ENCODE data around the gene FAM236C. TPM values are rescaled to one million over a fixed set of nuclear protein-coding genes. Genes with fewer than 3 reads are reported as not detected.
"Not testable (repeated sequence)": the region's sequence is repeated elsewhere in the genome, so short reads cannot be mapped to it uniquely, and the experiment has no call there.

The FAM236C gene
- total and polyA plus RNA-seq, 2 donors (not counting 1 experiment from before 2014, with no cell fraction given): not detected

- not testable (repeated sequence) for H3K4me3 ChIP-seq (replicated peaks in 1 of 4; ENCODE audit: control extremely low read depth in 1 of 4, insufficient read depth in 1 of 4, low read depth in 3 of 4, low read length in 4 of 4); H3K27ac ChIP-seq (ENCODE audit: insufficient read depth, low read length); DNase-seq (ENCODE audit: low read depth in 2 of 2); H3K4me2 ChIP-seq (ENCODE audit: extremely low read depth, insufficient read depth, low read length); H3K36me3 ChIP-seq (ENCODE audit: control insufficient read depth, insufficient read depth, low read length); H3K9ac ChIP-seq (ENCODE audit: insufficient read depth, low read length); H3K9me3 ChIP-seq (ENCODE audit: control insufficient read depth, insufficient read depth, low read depth, low read length); H3K27me3 ChIP-seq (ENCODE audit: control insufficient read depth, insufficient read depth, low read length); H2AFZ ChIP-seq (ENCODE audit: low read length); H4K20me1 ChIP-seq (ENCODE audit: control insufficient read depth, extremely low read depth, insufficient read depth, low read length); H3K79me2 ChIP-seq (ENCODE audit: control insufficient read depth, insufficient read depth, low read length); H3K4me1 ChIP-seq (ENCODE audit: control insufficient read depth, extremely low read depth, insufficient read depth, low read length)
Measured at GRCh38 chrX:72937906-72938305, 25.5 kb downstream of the FAM236C start, which contains the start of gene FAM236A. FAM236A (plus strand) TSS chrX:72938206; CDS start chrX:72938263, 57 bp downstream.

DNA sequence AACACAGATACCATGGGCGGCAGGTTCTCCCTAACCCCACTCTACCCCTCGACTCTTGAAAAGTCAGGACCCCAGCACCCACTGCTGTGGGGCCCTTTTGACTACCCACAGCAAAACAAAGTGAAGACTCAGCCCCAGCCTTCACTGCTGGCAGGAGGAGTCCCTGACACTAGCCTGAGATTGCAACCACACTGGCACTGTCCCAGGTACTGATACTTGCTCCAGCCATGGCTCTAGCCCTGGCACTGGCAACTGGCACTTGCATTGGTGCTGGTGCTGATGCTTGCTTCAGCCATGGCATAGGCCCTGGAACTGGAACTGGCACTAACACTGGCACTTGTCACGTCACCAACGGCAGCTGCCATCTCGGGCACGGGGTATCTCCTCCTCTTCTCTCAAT is 29.9 kb downstream of the FAM236C start:
- H3K36me3 ChIP-seq (ENCODE audit: control insufficient read depth, insufficient read depth, low read length); H3K4me2 ChIP-seq (ENCODE audit: extremely low read depth, insufficient read depth, low read length); H3K4me3 ChIP-seq (replicated peaks in 1 of 4; ENCODE audit: control extremely low read depth in 1 of 4, insufficient read depth in 1 of 4, low read depth in 3 of 4, low read length in 4 of 4); H3K4me1 ChIP-seq (ENCODE audit: control insufficient read depth, extremely low read depth, insufficient read depth, low read length); H3K9me3 ChIP-seq (ENCODE audit: control insufficient read depth, insufficient read depth, low read depth, low read length); H3K79me2 ChIP-seq (ENCODE audit: control insufficient read depth, insufficient read depth, low read length); H3K27ac ChIP-seq (ENCODE audit: insufficient read depth, low read length); H2AFZ ChIP-seq (ENCODE audit: low read length); H3K9ac ChIP-seq (ENCODE audit: insufficient read depth, low read length); DNase-seq (ENCODE audit: low read depth in 2 of 2); H3K27me3 ChIP-seq (ENCODE audit: control insufficient read depth, insufficient read depth, low read length); H4K20me1 ChIP-seq (ENCODE audit: control insufficient read depth, extremely low read depth, insufficient read depth, low read length): not testable (repeated sequence)

- H3K4me1 ChIP-seq (ENCODE audit: control insufficient read depth, extremely low read depth, insufficient read depth, low read length); DNase-seq (ENCODE audit: low read depth in 2 of 2); H3K27me3 ChIP-seq (ENCODE audit: control insufficient read depth, insufficient read depth, low read length); H3K9me3 ChIP-seq (ENCODE audit: control insufficient read depth, insufficient read depth, low read depth, low read length); H4K20me1 ChIP-seq (ENCODE audit: control insufficient read depth, extremely low read depth, insufficient read depth, low read length); H3K27ac ChIP-seq (ENCODE audit: insufficient read depth, low read length); H2AFZ ChIP-seq (ENCODE audit: low read length); H3K4me2 ChIP-seq (ENCODE audit: extremely low read depth, insufficient read depth, low read length); H3K79me2 ChIP-seq (ENCODE audit: control insufficient read depth, insufficient read depth, low read length); H3K4me3 ChIP-seq (replicated peaks in 1 of 4; ENCODE audit: control extremely low read depth in 1 of 4, insufficient read depth in 1 of 4, low read depth in 3 of 4, low read length in 4 of 4); H3K36me3 ChIP-seq (ENCODE audit: control insufficient read depth, insufficient read depth, low read length); H3K9ac ChIP-seq (ENCODE audit: insufficient read depth, low read length): not testable (repeated sequence)
Measured at GRCh38 chrX:72943035-72943818, 30.8 kb downstream of the FAM236C start.

DNA sequence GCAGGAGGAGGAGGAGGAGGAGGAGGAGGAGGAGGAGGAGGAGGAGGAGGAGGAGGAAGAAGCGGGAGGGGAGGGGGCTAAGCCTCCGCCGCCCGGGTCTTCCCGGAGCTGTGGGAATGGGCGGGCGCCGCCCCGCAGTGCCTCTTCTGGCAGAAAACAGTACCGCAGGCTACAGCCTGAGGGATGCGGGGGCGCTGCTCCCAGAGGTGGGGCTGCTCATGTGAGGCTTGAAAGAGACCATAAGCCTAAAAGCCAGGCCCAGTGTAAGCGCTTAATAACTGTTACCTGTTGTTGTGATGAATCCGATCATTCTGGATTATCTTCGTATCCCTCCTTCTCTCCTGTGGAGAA is 31.4 kb downstream of the FAM236C start, which contains the start of gene DMRTC1:
TSS of gene DMRTC1 (minus strand) at position 19 of the 351 bp plus-strand sequence. CDS start 68,143 bp downstream, outside the sequence.
- not testable (repeated sequence) for H3K4me1 ChIP-seq (ENCODE audit: control insufficient read depth, extremely low read depth, insufficient read depth, low read length); H3K9ac ChIP-seq (ENCODE audit: insufficient read depth, low read length); H3K27me3 ChIP-seq (ENCODE audit: control insufficient read depth, insufficient read depth, low read length); H3K9me3 ChIP-seq (ENCODE audit: control insufficient read depth, insufficient read depth, low read depth, low read length); H3K79me2 ChIP-seq (ENCODE audit: control insufficient read depth, insufficient read depth, low read length); H3K4me2 ChIP-seq (ENCODE audit: extremely low read depth, insufficient read depth, low read length); H4K20me1 ChIP-seq (ENCODE audit: control insufficient read depth, extremely low read depth, insufficient read depth, low read length); DNase-seq (ENCODE audit: low read depth in 2 of 2); H3K4me3 ChIP-seq (replicated peaks in 1 of 4; ENCODE audit: control extremely low read depth in 1 of 4, insufficient read depth in 1 of 4, low read depth in 3 of 4, low read length in 4 of 4); H2AFZ ChIP-seq (ENCODE audit: low read length); H3K27ac ChIP-seq (ENCODE audit: insufficient read depth, low read length); H3K36me3 ChIP-seq (ENCODE audit: control insufficient read depth, insufficient read depth, low read length)

DNA sequence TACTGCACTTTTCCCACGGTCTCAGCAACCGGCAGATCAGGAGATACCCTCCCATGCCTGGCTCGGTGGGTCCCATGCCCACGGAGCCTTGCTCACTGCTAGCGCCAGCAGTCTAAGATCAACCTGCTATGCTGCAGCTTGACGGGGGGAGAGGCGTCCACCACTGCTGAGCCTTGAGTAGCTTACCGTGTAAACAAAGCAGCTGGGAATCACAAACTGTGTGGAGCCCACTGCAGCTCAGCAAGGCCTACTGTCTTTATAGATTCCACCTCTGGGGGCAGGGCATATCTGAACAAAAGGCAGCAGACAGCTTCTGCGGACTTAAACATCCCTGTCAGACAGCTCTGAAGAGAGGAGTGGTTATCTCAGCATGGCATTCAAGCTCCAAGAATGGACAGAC is 47.6 kb downstream of the FAM236C start:
- not testable (repeated sequence) for H4K20me1 ChIP-seq (ENCODE audit: control insufficient read depth, extremely low read depth, insufficient read depth, low read length); H3K27me3 ChIP-seq (ENCODE audit: control insufficient read depth, insufficient read depth, low read length); H2AFZ ChIP-seq (ENCODE audit: low read length); H3K79me2 ChIP-seq (ENCODE audit: control insufficient read depth, insufficient read depth, low read length); H3K27ac ChIP-seq (ENCODE audit: insufficient read depth, low read length); H3K4me3 ChIP-seq (replicated peaks in 1 of 4; ENCODE audit: control extremely low read depth in 1 of 4, insufficient read depth in 1 of 4, low read depth in 3 of 4, low read length in 4 of 4); H3K9me3 ChIP-seq (ENCODE audit: control insufficient read depth, insufficient read depth, low read depth, low read length); H3K9ac ChIP-seq (ENCODE audit: insufficient read depth, low read length); H3K4me1 ChIP-seq (ENCODE audit: control insufficient read depth, extremely low read depth, insufficient read depth, low read length); H3K36me3 ChIP-seq (ENCODE audit: control insufficient read depth, insufficient read depth, low read length); H3K4me2 ChIP-seq (ENCODE audit: extremely low read depth, insufficient read depth, low read length); DNase-seq (ENCODE audit: low read depth in 2 of 2)

Other genes starting within 250 kb of the FAM236C start
- gene PHKA1, start 198.3 kb upstream of the FAM236C start, total RNA-seq: 4.4 and 9.1 TPM in 2 replicates
- 2.0 and 4.8 TPM in 2 replicates for gene PHKA1, start 198.3 kb upstream of the FAM236C start, polyA plus RNA-seq
- gene DMRTC1B, start 135.7 kb upstream of the FAM236C start, total RNA-seq: not detected in 2 replicates
- not detected in 2 replicates for gene DMRTC1B, start 135.7 kb upstream of the FAM236C start, polyA plus RNA-seq
- not detected in 2 replicates for gene FAM236B, start 130.0 kb upstream of the FAM236C start, total RNA-seq
- gene FAM236B, start 130.0 kb upstream of the FAM236C start, polyA plus RNA-seq: not detected in 2 replicates
- not detected in 2 replicates for gene FAM236D, start 104.4 kb upstream of the FAM236C start, total RNA-seq
- not detected in 2 replicates for gene FAM236D, start 104.4 kb upstream of the FAM236C start, polyA plus RNA-seq
- not detected in 2 replicates for gene FAM236A, start 25.6 kb downstream of the FAM236C start, total RNA-seq
- not detected in 2 replicates for gene FAM236A, start 25.6 kb downstream of the FAM236C start, polyA plus RNA-seq
- not detected in 2 replicates for gene DMRTC1, start 31.2 kb downstream of the FAM236C start, total RNA-seq
- gene DMRTC1, start 31.2 kb downstream of the FAM236C start, polyA plus RNA-seq: not detected in 2 replicates
- not detected in 2 replicates for gene PABPC1L2B, start 90.3 kb downstream of the FAM236C start, total RNA-seq
- gene PABPC1L2B, start 90.3 kb downstream of the FAM236C start, polyA plus RNA-seq: not detected in 2 replicates
- not detected in 2 replicates for gene PABPC1L2A, start 166.9 kb downstream of the FAM236C start, total RNA-seq
- gene PABPC1L2A, start 166.9 kb downstream of the FAM236C start, polyA plus RNA-seq: not detected in 2 replicates

Data from fibroblast of lung (primary cell).